C1 segment of cervical spinal cord (tissue), 14 donors: ENCODE data around the gene CPTP.

Experiments used
- DNase-seq, 14 donors: peaks; one replicate each; lab custom pipeline; 2025; lab: John Stamatoyannopoulos, UW

The CPTP gene

DNA sequence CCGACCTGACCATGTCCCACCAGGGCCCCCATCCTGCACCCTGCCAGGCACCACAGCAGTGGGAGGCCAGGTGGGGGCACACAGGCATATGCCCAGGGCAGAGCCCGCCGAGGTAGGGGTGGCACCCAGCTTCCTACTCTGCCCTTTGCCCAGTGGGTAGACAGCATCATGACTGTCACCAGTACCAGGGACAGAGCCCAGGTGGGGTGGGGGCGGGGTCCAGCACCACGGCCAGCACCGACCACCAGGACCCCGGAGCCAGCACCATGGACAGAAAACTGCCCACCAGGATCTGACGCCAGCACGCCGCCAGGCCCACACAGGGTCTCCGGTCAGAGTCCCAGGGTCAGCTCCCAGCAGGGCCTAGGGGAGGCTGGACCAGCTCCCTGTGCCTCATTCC, 10.2 kb downstream of the CPTP start:
- no peak for DNase-seq

GRCh38 chr1:1335283-1335682, 10.7 kb downstream of the CPTP start:
- DNase-seq, result no peak

- DNase-seq, result no peak
These were observed 11.2 kb downstream of the CPTP start for GRCh38 chr1:1335792-1336248.

DNA sequence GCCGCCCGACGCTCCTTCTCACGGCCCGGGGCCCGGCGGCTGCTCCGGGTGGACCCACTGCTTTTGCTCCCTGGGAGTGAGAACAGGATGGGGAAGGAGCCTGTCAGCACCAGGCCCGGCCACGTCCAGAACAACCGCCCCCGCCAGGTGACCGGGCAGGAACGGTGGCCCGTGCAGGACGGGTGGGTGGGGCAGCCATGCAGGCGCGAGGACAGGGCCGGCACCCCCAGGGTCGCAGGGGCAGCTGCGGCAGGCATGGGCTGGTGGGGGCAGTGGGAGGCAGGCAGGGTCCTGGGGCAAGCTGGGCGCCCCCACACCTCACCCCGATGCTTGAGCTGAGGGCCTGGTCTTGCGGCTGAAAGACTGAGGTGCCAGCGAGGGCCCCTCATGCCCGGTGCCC, 11.8 kb downstream of the CPTP start:
- DNase-seq, result no peak

DNA sequence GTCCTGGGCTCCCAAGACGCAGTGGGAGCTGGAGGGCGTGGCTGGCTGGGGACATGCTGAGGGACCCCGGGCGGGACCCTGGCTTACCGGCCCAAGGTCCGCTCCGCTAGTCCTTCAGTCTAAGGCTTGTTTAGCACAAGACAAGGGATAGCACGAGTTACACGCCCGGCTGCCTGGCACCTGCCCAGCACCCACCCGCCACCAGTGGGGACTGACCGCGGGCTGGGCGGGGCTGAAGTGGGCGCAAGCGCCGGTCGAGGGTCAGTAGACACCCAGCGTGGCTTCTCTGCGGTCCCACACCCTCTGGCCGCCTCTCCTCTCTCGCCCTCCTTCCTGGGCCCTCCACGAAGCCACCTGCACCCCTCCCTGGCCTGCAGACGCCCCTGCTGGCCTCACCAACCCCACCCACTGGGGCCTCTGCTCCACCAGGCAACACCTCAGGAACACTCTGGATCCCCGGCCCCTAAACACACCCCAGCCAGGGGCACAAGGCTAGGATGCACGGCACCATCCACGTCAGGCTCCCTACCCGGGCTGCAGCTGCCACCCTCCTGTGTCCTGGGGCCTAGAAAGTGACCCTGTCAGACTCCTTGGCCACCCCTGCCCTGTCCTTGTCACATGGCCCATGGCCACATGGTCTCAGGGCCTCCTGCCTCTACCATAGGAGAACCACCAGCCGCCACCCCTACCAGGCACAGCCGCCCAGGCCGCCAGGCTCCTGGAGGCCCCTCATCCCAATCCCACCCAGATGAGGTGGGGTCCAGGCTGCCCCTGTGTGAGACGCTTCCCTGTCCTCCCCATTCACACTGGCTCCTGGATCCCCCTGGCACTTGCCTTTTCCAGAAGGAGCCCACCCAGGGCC, 12.6 kb downstream of the CPTP start:
- no peak for DNase-seq

GRCh38 chr1:1337793-1338147, 13.2 kb downstream of the CPTP start:
- DNase-seq, result no peak

DNA sequence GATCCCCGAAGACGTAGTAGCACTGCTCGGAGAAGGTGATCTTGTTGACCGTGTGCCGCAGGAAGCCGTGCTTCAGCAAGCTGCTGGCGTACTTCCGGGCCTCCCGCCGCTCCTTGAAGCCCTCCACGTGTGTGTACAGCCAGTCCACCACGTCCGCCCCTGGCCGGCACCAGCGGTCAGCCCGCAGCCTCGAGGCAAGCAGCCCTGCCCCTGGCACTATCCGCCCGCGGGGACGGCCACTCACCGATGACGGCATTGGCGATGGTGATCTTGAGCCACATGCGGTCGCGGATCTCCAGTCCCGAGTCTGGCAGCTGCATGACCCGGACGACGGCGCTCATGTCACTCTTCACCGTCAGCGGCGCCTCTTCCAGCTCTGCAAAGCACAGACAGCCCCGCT, 13.7 kb downstream of the CPTP start:
- no peak for DNase-seq

GRCh38 chr1:1340185-1340584, 15.6 kb downstream of the CPTP start:
- no peak for DNase-seq

DNA sequence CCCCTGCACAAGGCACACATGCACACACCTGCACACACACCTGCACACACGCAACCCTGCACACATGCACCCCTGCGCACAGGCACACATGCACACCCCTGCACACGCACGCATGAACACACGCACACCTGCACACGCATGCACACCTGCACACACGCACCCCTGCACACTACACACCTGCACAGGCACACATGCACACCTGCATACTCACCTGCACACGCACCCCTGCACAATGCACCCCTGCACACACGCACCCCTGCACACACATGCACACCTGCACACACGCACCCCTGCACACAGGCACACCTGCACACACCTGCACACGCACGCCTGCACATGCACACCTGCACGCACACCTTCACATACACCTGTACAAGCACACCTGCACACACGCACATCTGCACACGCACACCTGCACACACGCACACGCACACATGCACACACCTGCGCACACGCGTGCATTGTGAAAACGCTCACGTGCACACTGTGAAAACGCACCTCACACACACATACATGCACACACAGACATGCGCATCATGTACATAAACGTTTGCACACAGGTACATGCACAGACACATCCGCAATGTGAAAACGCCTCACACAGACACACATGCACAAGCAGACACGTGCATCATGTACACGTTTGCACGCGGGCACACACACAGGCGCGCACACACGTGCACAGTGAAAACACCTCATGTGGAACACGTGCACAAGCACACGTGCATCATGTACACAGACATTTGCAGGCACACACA, 16.4 kb downstream of the CPTP start:
- DNase-seq, result no peak

DNA sequence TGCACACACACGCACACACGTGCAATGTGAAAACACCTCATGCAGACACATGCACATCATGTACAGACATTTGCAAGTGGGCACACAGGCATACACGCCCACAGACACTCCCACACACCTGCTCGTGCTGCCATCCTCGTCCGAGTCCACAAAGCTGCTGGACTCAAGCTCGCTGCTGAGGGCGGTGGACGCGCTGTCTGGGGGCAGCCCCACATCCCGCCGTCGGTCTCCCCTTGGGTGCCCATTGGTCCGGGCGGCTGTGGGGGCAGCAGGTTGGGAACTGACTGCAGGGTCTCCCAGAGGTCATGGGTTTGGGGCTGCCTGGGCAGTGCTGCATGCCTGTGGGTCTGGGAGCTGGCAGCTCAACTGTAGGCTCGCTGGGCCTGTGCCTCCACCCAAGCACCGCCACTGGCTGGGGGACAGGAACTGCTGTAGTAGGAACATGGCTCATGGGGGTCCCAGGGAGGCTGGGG, 17.0 kb downstream of the CPTP start:
- no peak for DNase-seq

GRCh38 chr1:1342061-1342562, 17.5 kb downstream of the CPTP start:
- no peak for DNase-seq

DNA sequence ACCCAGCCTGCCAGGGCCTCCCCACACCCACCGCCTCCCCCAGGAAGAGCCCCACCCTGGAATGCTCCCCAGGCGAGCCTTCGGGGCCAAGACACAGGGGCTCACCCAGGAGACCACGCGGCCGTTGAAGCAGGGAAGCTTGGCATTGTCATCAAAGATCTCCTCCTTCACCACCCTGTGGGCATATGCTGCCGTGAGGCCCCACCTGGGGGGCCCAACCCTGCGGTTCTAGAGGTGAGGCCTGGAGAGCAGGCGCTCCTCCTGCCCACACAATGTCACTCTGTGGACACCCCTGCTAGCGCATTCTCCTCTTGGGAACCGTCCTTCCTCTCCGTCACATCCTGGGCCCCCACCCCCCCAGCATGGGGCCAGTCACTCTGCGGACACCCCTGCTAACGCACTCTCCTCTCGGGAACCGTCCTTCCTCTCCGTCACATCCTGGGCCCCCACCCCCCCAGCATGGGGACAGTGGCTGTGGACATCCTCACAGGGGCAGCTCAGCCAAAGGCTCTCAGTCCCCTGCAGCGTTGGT, 18.0 kb downstream of the CPTP start:
- no peak for DNase-seq

GRCh38 chr1:1343811-1344421, 19.3 kb downstream of the CPTP start:
- no peak for DNase-seq

GRCh38 chr1:1344655-1345361, 20.2 kb downstream of the CPTP start:
- no peak for DNase-seq

- DNase-seq, result no peak
These were observed 20.8 kb downstream of the CPTP start for GRCh38 chr1:1345384-1345783.

DNA sequence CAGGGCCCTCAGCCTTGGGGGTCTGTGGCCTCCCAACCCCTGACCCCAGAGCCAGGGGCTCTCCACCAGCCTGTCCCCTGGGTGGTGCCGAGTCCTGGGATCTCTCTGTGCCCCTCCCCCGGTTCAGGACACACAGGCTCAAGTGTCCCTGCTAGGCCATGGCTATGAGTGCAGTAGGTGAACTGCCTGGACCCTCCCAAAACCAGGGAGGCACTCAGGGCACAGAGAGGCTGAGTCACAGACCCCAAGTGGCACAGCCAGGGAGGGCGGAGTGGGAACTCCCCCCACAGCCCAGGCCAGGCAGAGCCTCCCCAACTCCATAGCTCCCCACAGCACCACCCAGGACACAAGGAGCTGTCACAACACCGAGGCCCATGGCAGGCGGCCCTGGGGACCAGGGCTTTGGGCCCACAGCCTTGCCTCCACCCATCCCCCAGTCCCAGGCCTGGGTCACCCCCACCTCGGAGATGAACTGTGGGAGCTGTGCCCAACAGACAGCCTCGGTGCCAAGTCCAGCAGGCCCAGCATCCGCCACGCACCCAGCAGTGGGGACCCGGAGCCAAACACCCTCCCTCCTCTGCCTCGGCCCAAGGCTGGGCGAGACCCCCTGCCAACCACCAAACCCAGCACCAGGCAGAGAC, 21.4 kb downstream of the CPTP start:
- peak in 1 of 14 donors; percentile 25 for DNase-seq

GRCh38 chr1:1346501-1346890, 21.9 kb downstream of the CPTP start:
- no peak for DNase-seq

DNA sequence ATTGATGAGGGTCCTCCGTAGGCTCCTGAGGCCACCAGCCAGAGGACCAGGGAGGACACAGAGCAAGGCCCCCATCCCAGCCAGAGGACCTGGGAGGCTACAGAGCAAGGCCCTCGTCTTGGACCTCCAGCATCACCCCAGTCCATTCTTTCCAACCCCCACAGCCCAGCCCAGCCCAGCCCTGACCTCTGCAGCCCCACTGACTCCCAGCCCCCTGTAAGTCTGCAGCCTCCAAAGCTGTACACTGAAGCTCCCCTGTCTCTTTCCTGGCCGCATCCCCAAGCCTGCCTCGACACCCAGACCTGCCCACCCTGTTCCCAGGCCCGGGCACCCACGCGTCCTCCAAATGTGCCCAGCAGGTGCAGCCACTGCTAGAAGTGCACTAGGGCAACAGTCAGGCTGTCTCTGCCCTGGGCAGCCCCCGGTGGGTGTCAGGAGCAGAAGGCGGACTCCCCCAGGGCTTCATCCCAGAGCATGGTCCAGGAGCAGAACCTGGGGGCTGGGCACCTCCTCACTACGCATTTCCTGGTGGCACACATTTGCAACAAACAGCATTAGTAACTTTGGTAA, 22.5 kb downstream of the CPTP start:
- DNase-seq, result no peak

- no peak for DNase-seq
These were observed 23.2 kb downstream of the CPTP start for GRCh38 chr1:1347663-1348419.
